NCI-H526 (cell line): ENCODE data around the gene SPEN.
"Not testable (repeated sequence)": the region's sequence is repeated elsewhere in the genome, so short reads cannot be mapped to it uniquely, and the experiment has no call there.

Experiments used
- DNase-seq, 2 experiments: peaks; one replicate each; lab custom pipeline; 2025; lab: John Stamatoyannopoulos, UW

SPEN gene

GRCh38 chr1:15959827-15960446 is 112.4 kb downstream of the SPEN start:
- no peak for DNase-seq

- DNase-seq, result no peak
Measured at GRCh38 chr1:15960808-15961207, 113.3 kb downstream of the SPEN start.

DNA sequence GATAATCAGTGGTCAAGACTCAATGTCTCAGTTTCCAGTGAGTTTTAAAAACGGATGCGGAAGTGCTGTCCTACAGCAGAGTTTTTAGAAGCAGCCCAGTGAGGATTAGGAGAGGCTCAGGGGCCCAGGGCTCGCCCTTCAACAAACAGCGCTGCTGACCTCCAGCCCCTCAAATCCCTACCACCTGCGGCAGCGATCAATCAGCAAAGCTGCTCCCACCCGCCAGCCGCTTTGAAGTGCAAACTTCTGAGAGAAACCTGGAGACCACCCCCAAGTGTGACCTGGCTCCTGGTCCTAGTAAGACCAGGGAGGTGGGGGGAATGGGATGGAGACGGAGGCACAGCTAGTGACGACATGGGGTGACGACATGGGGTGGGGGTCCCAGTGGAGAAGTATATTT is 114.0 kb downstream of the SPEN start:
- no peak for DNase-seq

DNA sequence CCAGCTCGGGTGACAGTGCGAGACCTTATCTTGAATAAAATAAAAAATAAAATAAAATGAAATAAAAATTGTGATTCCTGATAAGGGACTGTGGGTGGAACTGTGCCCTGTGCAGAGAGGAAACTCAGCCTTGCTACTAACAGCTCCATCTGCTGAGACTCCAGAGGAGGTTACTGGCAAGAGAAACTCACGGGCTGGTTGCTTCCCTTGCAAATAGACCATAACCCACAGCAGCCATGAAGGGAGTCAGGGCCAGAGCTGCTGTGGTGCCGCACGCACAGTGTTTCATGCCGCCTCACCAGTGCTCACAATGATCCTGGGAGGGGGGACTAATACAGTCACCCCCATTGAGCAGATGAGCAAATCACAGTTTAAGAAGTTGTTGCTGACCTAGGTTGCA is 114.7 kb downstream of the SPEN start:
- no peak for DNase-seq

GRCh38 chr1:15962671-15963362 is 115.3 kb downstream of the SPEN start:
- no peak for DNase-seq

- no peak for DNase-seq
Measured at GRCh38 chr1:15963363-15963967, 116.0 kb downstream of the SPEN start.

DNA sequence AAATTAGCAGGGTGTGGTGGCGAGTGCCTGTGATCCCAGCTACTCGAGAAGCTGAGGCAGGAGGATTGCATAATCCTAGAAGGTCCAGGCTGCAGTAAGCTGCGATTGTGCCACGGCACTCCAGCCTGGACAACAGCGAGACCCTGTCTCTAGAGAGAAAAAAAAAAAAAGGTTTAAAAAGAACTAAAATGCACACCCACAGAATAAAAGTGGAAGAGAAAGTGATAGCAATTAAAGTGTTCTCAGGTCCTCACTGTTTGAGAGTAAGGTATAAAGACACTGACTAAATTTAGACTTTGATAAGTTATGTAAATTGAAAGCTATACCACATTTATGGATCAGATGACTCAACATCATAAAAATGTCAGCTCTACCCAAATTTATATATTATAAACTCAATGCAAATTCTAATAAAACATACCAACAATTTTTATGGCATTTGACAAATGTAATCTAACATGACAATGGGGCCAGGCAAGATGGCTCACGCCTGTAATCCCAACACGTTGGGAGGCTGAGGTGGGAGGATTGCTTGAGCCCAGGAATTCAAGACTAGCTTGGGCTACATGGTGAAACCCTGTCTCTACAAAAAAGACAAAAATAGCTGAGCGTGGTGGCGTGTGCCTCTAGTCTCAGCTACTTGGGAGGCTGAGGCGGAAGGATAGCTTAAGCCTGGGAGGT is 116.6 kb downstream of the SPEN start:
- peak in 1 of 2 experiments; percentile 31 for DNase-seq

DNA sequence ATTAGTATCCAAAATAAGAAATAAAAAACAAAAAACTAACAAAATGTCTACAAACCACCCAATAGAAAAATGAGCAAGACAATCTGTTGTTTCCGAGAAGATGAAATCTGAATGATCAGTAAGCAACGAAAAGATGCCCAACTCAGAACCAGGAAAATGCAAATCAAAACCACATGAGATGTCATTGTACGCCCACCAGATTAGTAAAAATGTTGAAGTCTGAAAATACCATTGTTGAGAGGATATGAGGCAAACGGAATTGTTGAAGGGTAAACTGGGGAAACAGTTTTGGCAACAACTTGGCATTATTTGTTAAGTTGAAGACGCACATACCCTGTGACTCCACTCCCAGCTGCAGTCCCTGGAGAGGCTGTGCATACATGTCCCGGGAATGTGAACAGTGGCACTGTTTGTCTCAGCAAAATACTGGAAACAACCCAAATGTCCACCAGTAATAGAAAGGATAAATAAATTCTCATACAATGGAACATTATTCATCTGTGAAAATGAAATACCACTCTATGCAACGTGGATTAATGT is 117.8 kb downstream of the SPEN start:
- DNase-seq, result no peak

GRCh38 chr1:15966081-15966955 is 118.8 kb downstream of the SPEN start:
- DNase-seq, result no peak

DNA sequence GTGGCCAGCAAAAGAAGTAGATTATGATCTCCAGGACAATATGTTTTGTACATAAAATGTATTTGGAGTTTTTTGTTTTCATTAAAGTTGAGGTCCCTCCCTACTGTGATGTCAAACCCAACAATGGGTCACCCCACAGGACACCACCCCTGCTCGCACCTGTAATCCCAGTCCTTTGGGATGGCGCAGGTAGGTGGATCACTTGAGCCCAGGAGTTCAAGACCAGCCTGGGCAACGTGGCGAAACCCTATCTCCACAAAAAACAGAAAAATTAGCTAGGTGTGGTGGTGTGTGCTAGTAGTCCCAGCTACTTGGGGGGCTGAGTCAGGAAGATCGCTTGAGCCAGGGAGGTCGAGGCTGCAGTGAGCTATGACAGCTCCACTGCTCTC is 119.4 kb downstream of the SPEN start:
- DNase-seq, result no peak

DNA sequence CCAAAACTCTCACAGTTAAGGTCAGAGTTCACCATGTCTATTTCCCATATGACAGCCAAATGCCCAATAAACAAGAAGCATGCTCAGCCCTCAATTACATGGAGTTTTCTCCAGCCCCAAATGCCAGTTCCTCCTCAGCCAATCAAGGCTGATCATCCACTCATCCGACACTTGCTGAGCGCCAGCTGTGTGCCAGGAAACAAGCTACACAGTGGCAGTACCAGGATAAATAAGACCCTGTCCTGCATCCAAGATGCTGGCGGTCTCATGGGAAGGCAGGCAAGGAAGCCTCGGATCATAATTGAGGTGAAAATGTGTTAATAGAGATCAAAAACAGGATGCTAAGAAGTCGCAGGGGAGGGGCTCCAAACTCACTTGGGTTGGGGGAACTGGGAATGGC is 120.7 kb downstream of the SPEN start:
- no peak for DNase-seq

- no peak for DNase-seq
Measured at GRCh38 chr1:15969321-15969880, 121.9 kb downstream of the SPEN start.

DNA sequence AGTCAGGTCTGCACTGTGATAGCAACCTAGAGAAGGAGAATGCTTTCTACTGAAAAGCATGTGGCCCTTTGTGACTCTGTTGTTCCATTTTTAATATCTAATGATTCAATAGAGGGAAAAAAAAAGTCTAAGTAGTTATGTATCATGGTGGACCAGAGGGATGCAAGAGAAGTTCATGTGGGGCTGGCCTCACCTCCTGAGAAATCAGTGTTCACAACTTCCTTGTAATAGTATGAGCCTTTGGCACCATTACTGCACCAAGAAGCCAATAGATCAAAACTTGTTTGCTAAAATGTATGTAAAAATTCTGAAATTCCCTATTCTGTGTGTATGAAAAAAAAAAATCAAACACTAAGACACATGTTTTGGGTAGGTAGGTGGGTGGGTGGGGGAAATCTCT is 123.4 kb downstream of the SPEN start:
- DNase-seq, result no peak

GRCh38 chr1:15972409-15972808 is 124.9 kb downstream of the SPEN start:
- no peak for DNase-seq

- DNase-seq, result no peak
Measured at GRCh38 chr1:15973772-15974171, 126.3 kb downstream of the SPEN start.

DNA sequence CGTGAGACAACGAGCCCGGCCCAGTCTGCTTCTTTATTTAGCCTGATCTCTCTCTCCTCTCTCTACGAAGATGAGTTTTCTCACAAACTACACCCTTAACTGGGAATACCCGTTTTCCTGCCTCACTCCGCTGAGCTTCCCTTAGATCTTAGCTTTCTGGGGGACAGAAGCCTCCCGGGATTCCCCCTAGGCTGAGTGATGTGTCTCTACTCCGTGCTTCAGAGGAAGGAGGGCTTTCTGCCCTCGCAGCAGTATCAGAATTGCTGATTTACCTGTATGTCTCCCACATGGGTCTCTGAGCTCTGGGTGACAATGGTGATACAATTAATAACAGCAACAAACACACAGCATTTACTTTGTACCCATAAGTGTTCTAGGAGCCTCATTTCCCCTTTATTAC is 127.3 kb downstream of the SPEN start:
- no peak for DNase-seq

- peak; percentile 4 to 66 for DNase-seq
Measured at GRCh38 chr1:15975358-15975804, 127.9 kb downstream of the SPEN start.

GRCh38 chr1:15975805-15976680 is 128.5 kb downstream of the SPEN start, which contains the start of gene ZBTB17:
ZBTB17 (minus strand) TSS chr1:15976101; CDS start chr1:15948495, 27,606 bp downstream.
- DNase-seq, result peak; percentile 84 to 97

DNA sequence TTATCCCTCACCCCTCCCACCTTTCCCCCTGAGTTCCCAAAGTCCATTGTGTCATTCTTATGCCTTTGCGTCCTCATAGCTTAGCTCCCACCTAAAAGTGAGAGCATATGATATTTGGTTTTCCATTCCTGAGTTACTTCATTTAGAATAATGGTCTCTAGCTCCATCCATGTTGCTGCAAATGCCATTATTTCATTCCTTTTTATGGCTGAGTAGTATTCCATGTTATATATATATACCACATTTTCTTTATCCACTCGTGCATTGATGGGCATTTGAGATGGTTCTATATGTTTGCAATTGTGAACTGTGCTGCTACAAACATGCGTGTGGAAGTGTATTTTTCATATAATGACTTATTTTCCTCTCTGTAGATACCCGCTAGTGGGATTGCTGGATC is 130.4 kb downstream of the SPEN start:
- DNase-seq, result not testable (repeated sequence)

DNA sequence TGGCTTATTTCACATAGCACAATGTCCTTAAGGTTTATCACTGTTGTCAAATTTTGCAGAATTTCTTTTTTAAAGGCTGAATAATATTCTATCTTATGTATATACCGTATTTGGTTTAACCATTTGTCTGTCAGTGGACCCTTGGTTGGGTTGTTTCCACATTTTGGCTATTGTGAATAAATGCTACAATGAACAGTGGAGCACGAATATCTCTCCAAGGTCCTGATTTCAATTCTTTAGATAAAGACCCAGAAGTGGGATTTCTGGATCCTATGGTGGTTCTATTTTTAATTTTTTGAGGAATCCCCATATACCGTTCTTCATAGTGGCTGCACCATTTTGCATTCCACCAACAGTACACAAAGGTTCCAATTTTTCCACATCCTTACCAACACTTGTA is 134.2 kb downstream of the SPEN start:
- no peak for DNase-seq
